T-helper 2 cell treated with Interferon-gamma antibody and Interleukin-4, amounts not matched to agents 5 μg/mL and 100 μg/mL, for 36 hours (primary cell): ENCODE results near the gene RYR3.

Experiments
- DNase-seq: peaks from one replicate; pipeline ENCODE4 v3.0.0; 2021; ENCODE audit warnings: low spot score
- H3K27ac Mint-ChIP-seq: one replicate; pipeline ENCODE4 v1.8.0; 2021; ENCODE audit warnings: mild to moderate bottlenecking, mixed read lengths
- H3K27me3 Mint-ChIP-seq: one replicate; pipeline ENCODE4 v1.8.0; 2021; ENCODE audit warnings: low read depth, mixed read lengths
- H3K36me3 Mint-ChIP-seq: one replicate; pipeline ENCODE4 v1.8.0; 2021; ENCODE audit warnings: low read depth, mixed read lengths
- H3K4me1 Mint-ChIP-seq: one replicate; pipeline ENCODE4 v1.8.0; 2021; ENCODE audit warnings: low read depth, mixed read lengths
- H3K4me3 Mint-ChIP-seq: one replicate; pipeline ENCODE4 v1.8.0; 2022; ENCODE audit warnings: mild to moderate bottlenecking, moderate library complexity, mixed read lengths
- H3K9me3 Mint-ChIP-seq: one replicate; pipeline ENCODE4 v1.8.0; 2021; ENCODE audit warnings: mixed read lengths

The RYR3 gene

DNA sequence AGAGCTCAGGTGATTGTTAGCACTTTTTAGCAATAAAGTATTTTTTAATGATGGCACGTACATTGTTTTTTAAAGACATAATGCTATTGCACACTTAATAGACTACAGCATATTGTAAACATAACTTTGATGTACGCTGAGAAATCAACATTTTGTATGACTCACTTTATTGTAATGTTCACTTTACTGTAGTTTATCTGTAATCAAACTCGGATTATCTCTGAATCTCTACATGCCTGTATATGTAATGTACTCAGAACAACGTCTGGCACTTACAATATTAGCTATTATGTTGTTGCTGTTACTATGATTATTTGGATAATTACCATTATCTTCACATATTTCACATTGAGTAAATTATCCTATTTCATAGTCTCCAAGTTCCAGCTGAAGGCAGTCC lies 519.6 kb downstream of the RYR3 start:
- no peaks in the 10 kb centered on the region for H3K27me3 Mint-ChIP-seq
- no peak overlapping the region for H3K27ac Mint-ChIP-seq
- H3K4me1 Mint-ChIP-seq: no peaks in the 10 kb centered on the region
- no peak for DNase-seq
- no peaks in the 10 kb centered on the region for H3K9me3 Mint-ChIP-seq
- H3K4me3 Mint-ChIP-seq: no peak overlapping the region
- H3K36me3 Mint-ChIP-seq: no peaks in the 10 kb centered on the region

- no peaks in the 10 kb centered on the region for H3K9me3 Mint-ChIP-seq
- no peak overlapping the region for H3K4me3 Mint-ChIP-seq
- no peaks in the 10 kb centered on the region for H3K36me3 Mint-ChIP-seq
- no peaks in the 10 kb centered on the region for H3K27me3 Mint-ChIP-seq
- H3K27ac Mint-ChIP-seq: no peak overlapping the region
- no peak for DNase-seq
- no peaks in the 10 kb centered on the region for H3K4me1 Mint-ChIP-seq
Measured at GRCh38 chr15:33831646-33832045, 520.9 kb downstream of the RYR3 start.

GRCh38 chr15:33834892-33835743 lies 524.4 kb downstream of the RYR3 start:
- Mint-ChIP-seq H3K27ac (no peak overlapping the region), H3K27me3 (no peaks in the 10 kb centered on the region), H3K9me3 (no peaks in the 10 kb centered on the region), H3K36me3 (no peaks in the 10 kb centered on the region), H3K4me3 (no peak overlapping the region), H3K4me1 (no peaks in the 10 kb centered on the region)
- DNase-seq: no peak

GRCh38 chr15:33837294-33837693 lies 526.5 kb downstream of the RYR3 start:
- DNase-seq: no peak
- no peak overlapping the region for H3K4me3 Mint-ChIP-seq
- no peaks in the 10 kb centered on the region for H3K9me3 Mint-ChIP-seq
- H3K27ac Mint-ChIP-seq: no peak overlapping the region
- no peaks in the 10 kb centered on the region for H3K36me3 Mint-ChIP-seq
- H3K27me3 Mint-ChIP-seq: no peaks in the 10 kb centered on the region
- no peaks in the 10 kb centered on the region for H3K4me1 Mint-ChIP-seq

DNA sequence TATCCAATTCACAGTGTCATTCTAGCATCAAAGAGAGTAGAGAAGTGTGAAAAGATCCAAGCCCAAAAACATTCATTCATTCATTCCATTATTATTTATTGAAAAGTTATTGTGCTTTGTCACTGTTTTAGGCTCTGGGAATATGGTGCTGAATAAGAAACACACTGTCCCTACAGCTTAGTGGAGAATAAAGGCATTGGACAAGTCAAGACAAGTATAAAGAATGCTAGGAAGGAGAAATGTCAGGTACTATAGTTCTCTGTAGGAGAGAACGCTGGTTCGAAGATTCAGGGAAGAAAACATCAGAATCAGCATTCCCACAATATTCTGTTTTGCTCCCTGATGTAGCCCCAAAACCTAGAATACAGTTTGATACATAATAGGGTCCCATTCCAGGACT lies 528.8 kb downstream of the RYR3 start:
- Mint-ChIP-seq H3K27me3 (no peaks in the 10 kb centered on the region), H3K27ac (no peak overlapping the region), H3K36me3 (no peaks in the 10 kb centered on the region), H3K9me3 (no peaks in the 10 kb centered on the region), H3K4me3 (no peak overlapping the region), H3K4me1 (no peaks in the 10 kb centered on the region)
- DNase-seq: no peak

- no peak for DNase-seq
- no peaks in the 10 kb centered on the region for H3K4me1 Mint-ChIP-seq
- H3K36me3 Mint-ChIP-seq: no peaks in the 10 kb centered on the region
- no peaks in the 10 kb centered on the region for H3K27me3 Mint-ChIP-seq
- H3K27ac Mint-ChIP-seq: no peak overlapping the region
- H3K9me3 Mint-ChIP-seq: no peaks in the 10 kb centered on the region
- no peak overlapping the region for H3K4me3 Mint-ChIP-seq
Measured at GRCh38 chr15:33840615-33841014, 529.8 kb downstream of the RYR3 start.

DNA sequence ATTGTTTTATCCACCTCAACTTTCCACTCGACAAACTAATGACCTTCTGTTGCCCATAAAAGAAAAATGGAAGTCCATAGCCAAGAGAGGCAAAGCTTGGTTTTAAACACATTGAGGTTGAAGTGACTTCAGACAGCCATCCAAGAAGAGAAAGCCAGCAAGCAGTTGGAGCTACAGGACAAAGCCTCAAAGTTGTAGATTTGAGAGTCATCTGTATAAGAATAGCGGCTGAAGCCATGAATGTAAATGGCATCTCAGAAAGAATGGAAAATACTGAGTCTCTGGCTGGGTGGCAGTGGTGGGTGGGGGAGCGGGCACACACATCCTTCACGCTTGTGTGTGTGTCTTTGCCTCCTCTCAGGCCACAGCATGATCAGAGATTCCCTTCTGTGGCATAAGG lies 533.4 kb downstream of the RYR3 start:
- H3K27ac Mint-ChIP-seq: no peak overlapping the region
- H3K9me3 Mint-ChIP-seq: no peaks in the 10 kb centered on the region
- no peaks in the 10 kb centered on the region for H3K4me1 Mint-ChIP-seq
- no peaks in the 10 kb centered on the region for H3K27me3 Mint-ChIP-seq
- H3K36me3 Mint-ChIP-seq: no peaks in the 10 kb centered on the region
- no peak overlapping the region for H3K4me3 Mint-ChIP-seq
- no peak for DNase-seq

- Mint-ChIP-seq H3K4me3 (no peak overlapping the region), H3K4me1 (no peaks in the 10 kb centered on the region), H3K27me3 (no peaks in the 10 kb centered on the region), H3K27ac (no peak overlapping the region), H3K9me3 (no peaks in the 10 kb centered on the region), H3K36me3 (no peaks in the 10 kb centered on the region)
- no peak for DNase-seq
Measured at GRCh38 chr15:33844597-33844996, 533.8 kb downstream of the RYR3 start.

DNA sequence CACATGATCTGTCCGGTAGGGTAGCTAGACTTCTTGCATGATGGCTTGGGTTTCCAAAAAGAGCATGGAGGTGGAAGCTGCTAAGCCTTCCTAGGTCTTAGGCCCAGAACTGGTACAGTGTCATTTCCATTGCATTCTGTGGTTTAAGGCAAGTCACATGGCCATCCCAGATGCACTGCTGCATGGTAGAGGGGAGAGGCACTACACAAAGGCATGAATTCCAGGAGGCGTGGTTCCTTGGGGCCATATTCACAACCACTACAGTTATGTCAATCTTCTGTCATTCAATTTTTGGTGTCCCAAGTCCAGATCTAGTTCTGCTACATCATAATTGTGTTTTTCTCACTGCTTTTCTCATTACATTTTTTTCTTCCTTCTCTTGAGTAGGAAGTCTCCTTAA lies 535.4 kb downstream of the RYR3 start:
- H3K9me3 Mint-ChIP-seq: no peaks in the 10 kb centered on the region
- H3K4me3 Mint-ChIP-seq: no peak overlapping the region
- no peak overlapping the region for H3K27ac Mint-ChIP-seq
- DNase-seq: no peak
- H3K4me1 Mint-ChIP-seq: no peaks in the 10 kb centered on the region
- no peaks in the 10 kb centered on the region for H3K36me3 Mint-ChIP-seq
- no peaks in the 10 kb centered on the region for H3K27me3 Mint-ChIP-seq

DNA sequence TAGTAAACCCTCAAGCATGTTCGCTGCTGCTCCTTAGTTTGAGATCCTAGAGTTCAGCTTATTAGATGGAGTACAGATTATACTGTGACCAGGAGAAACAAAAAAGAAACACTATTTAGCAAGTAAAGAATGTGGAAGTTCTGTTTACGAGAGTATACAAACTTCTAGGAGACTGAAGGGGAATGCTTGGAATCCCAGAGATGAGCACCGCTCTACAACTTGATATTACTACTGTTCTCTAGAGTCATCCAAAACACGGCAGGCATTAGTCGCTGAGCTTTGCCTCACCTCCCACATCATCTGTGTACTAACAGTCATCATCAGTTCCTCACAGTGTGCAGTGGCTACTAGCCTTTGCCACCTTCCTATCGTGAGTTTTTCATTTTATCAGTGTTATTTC lies 536.1 kb downstream of the RYR3 start:
- no peak overlapping the region for H3K4me3 Mint-ChIP-seq
- no peak for DNase-seq
- H3K27ac Mint-ChIP-seq: no peak overlapping the region
- H3K36me3 Mint-ChIP-seq: no peaks in the 10 kb centered on the region
- H3K27me3 Mint-ChIP-seq: no peaks in the 10 kb centered on the region
- H3K9me3 Mint-ChIP-seq: no peaks in the 10 kb centered on the region
- no peaks in the 10 kb centered on the region for H3K4me1 Mint-ChIP-seq

- Mint-ChIP-seq H3K9me3 (no peaks in the 10 kb centered on the region), H3K4me1 (no peaks in the 10 kb centered on the region), H3K27me3 (no peaks in the 10 kb centered on the region), H3K36me3 (no peaks in the 10 kb centered on the region), H3K27ac (no peak overlapping the region), H3K4me3 (no peak overlapping the region)
- DNase-seq: no peak
Measured at GRCh38 chr15:33848011-33848410, 537.2 kb downstream of the RYR3 start.

- H3K4me3 Mint-ChIP-seq: no peak overlapping the region
- H3K36me3 Mint-ChIP-seq: no peaks in the 10 kb centered on the region
- no peak for DNase-seq
- H3K27ac Mint-ChIP-seq: no peak overlapping the region
- no peaks in the 10 kb centered on the region for H3K4me1 Mint-ChIP-seq
- no peaks in the 10 kb centered on the region for H3K9me3 Mint-ChIP-seq
- H3K27me3 Mint-ChIP-seq: no peaks in the 10 kb centered on the region
Measured at GRCh38 chr15:33851079-33851478, 540.3 kb downstream of the RYR3 start.

DNA sequence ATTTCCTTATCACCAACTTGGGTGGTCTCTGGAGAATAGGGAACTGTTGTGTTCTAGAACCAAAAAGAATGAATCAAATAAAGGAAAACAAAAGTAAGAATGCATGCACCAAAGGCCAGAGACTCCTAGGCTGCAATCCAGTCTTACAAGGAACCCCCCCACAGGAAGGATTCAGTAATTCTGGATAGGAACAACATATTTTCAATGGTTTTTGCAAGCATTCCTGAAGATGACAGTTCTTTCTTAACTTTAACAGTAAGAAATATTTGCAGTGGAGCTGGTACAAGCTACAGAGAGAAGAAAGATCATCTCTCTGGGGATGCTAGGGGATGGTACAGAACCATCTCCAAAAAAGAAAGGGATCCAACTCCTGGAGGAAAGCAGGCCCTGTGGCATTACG lies 541.3 kb downstream of the RYR3 start:
- no peak overlapping the region for H3K4me3 Mint-ChIP-seq
- no peaks in the 10 kb centered on the region for H3K9me3 Mint-ChIP-seq
- H3K27ac Mint-ChIP-seq: no peak overlapping the region
- H3K27me3 Mint-ChIP-seq: no peaks in the 10 kb centered on the region
- no peaks in the 10 kb centered on the region for H3K36me3 Mint-ChIP-seq
- no peaks in the 10 kb centered on the region for H3K4me1 Mint-ChIP-seq
- no peak for DNase-seq

DNA sequence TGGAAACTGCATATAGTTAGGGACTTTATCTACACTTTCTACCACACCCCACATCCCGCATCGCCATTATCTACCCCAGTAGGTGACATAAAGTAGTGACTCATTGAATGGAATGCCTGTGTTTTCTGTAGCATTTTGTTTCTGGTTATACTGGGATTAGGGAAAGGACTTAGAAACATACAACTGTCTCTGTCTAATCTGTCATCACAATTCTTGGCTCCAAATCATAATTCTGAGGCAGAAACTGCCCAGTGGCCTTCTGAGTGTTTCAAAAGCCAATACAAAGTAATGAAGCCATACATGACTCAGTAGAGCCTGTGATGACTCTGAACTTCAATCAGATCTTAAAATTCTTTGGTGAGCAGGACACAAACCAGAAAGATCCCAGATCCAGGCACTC lies 541.8 kb downstream of the RYR3 start:
- no peaks in the 10 kb centered on the region for H3K9me3 Mint-ChIP-seq
- no peak overlapping the region for H3K4me3 Mint-ChIP-seq
- no peaks in the 10 kb centered on the region for H3K27me3 Mint-ChIP-seq
- H3K4me1 Mint-ChIP-seq: no peaks in the 10 kb centered on the region
- no peak for DNase-seq
- H3K36me3 Mint-ChIP-seq: no peaks in the 10 kb centered on the region
- no peak overlapping the region for H3K27ac Mint-ChIP-seq

DNA sequence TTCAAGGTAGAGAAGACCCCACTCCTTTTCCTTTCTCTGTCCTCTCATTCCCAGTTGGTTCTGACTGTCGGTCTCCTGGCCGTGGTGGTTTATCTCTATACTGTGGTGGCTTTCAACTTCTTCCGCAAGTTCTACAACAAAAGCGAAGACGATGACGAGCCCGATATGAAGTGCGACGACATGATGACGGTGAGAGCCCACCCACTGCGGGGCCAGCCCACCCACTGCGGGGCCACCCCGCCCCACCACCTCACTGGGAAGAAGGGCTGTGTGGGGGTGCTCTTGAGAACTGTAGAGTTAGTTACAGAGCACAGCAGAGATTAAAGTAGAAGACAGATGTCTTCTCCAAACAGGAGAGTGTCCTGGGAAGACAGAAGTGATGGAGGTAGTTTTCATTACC lies 547.0 kb downstream of the RYR3 start:
- H3K4me1 Mint-ChIP-seq: no peaks in the 10 kb centered on the region
- no peak overlapping the region for H3K27ac Mint-ChIP-seq
- H3K4me3 Mint-ChIP-seq: no peak overlapping the region
- DNase-seq: no peak
- H3K27me3 Mint-ChIP-seq: no peaks in the 10 kb centered on the region
- H3K36me3 Mint-ChIP-seq: no peaks in the 10 kb centered on the region
- no peaks in the 10 kb centered on the region for H3K9me3 Mint-ChIP-seq
